ENCODE data around the gene APLN.

APLN gene

GRCh38 chrX:129650821-129651510, 3.8 kb downstream of the APLN start:
- Histone ChIP-seq H3K27ac (ENCODE audit: extremely low read depth, low read depth, low read length) (no peak overlapping the region), H3K4me3 (ENCODE audit: low read depth, low read length) (no peak overlapping the region), H3K4me1 (ENCODE audit: control insufficient read depth, insufficient read depth, low read length) (no peaks in the 10 kb centered on the region; the same call in 1 of the 2 replicates), H3K36me3 (ENCODE audit: control insufficient read depth in 2 of 2, insufficient read depth in 1 of 2, low read length in 2 of 2) (no peaks in the 10 kb centered on the region), H3K9me3 (ENCODE audit: control insufficient read depth, insufficient read depth, low read depth, low read length) (no peaks in the 10 kb centered on the region)
- ChIA-PET CTCF (interaction anchor here (1.0 to 1.4 kb wide), 3 partner anchors 12 to 76 kb away, joined by 4 read pairs; no protein-coding TSS in a partner anchor), POLR2A (no interaction called here)
- TF ChIP-seq YY1 (tag by site-specific recombination; IDR thresholded peaks at IDR 0.05) = no peak
- TF ChIP-seq ZNF133 (tag by site-specific recombination; IDR thresholded peaks at IDR 0.05) = no peak
- TF ChIP-seq ZNF830 (tag by site-specific recombination; IDR thresholded peaks at IDR 0.05; ENCODE audit: low read depth) = no peak
- no peak for TF ChIP-seq ZNF362 (tag by site-specific recombination; IDR thresholded peaks at IDR 0.05)
- TF ChIP-seq SCRT2 (tag by site-specific recombination; IDR thresholded peaks at IDR 0.05) = peak; percentile 65
- TF ChIP-seq SCRT1 (tag by site-specific recombination; IDR thresholded peaks at IDR 0.05; ENCODE audit: borderline replicate concordance) = 0 out of 2 replicates have a peak, but pooled peaks have one; percentile 69
- TF ChIP-seq REPIN1 (tag by site-specific recombination; IDR thresholded peaks at IDR 0.05; ENCODE audit: low read depth) = no peak
- no peak for TF ChIP-seq ZNF10 (tag by site-specific recombination; IDR thresholded peaks at IDR 0.05)

- POLR2A ChIA-PET = no interaction called here
- TF ChIP-seq EGR2 (tag by site-specific recombination; IDR thresholded peaks at IDR 0.05; ENCODE audit: low read depth) = 0 out of 2 replicates have a peak, but pooled peaks have one; percentile 38
- TF ChIP-seq ZFHX2 (tag by site-specific recombination; conservative IDR thresholded peaks at IDR 0.05) = peak; percentile 45; the same call in 1 of the 2 replicates
- no peak for TF ChIP-seq ZNF350 (tag by site-specific recombination; IDR thresholded peaks at IDR 0.05)
- CTCF ChIA-PET = interaction anchor here (1.4 kb wide), 1 partner anchor 14 kb away, joined by 4 read pairs; no protein-coding TSS in a partner anchor
Measured at GRCh38 chrX:129650183-129650689, 4.5 kb downstream of the APLN start.

GRCh38 chrX:129649268-129650182, 5.2 kb downstream of the APLN start:
- ChIA-PET POLR2A (no interaction called here), CTCF (interaction anchor here (1.4 to 1.7 kb wide), 2 partner anchors 12 to 13 kb away, joined by 4 to 11 read pairs; no protein-coding TSS in a partner anchor)
- Histone ChIP-seq H3K4me3 (ENCODE audit: low read depth, low read length) (no peak overlapping the region), H3K36me3 (ENCODE audit: control insufficient read depth in 2 of 2, insufficient read depth in 1 of 2, low read length in 2 of 2) (no peaks in the 10 kb centered on the region), H3K9me3 (ENCODE audit: control insufficient read depth, insufficient read depth, low read depth, low read length) (no peaks in the 10 kb centered on the region), H3K27ac (ENCODE audit: extremely low read depth, low read depth, low read length) (no peak overlapping the region), H3K4me1 (ENCODE audit: control insufficient read depth, insufficient read depth, low read length) (no peaks in the 10 kb centered on the region; the same call in 1 of the 2 replicates)
- TF ChIP-seq ZFP37 (tag by site-specific recombination; IDR thresholded peaks at IDR 0.05) = no peak
- no peak for TF ChIP-seq ZNF292 (tag by site-specific recombination; IDR thresholded peaks at IDR 0.05; ENCODE audit: borderline replicate concordance, low read depth)
- no peak for TF ChIP-seq ZIC2 (tag by site-specific recombination; IDR thresholded peaks at IDR 0.05)
- no peak for TF ChIP-seq ZSCAN18 (tag by site-specific recombination; IDR thresholded peaks at IDR 0.05)
- TF ChIP-seq ZBTB20 (tag by site-specific recombination; IDR thresholded peaks at IDR 0.05) = no peak
- TF ChIP-seq ZNF664 (tag by site-specific recombination; IDR thresholded peaks at IDR 0.05) = no peak
- no peak for TF ChIP-seq ZNF48 (tag by site-specific recombination; IDR thresholded peaks at IDR 0.05)
- TF ChIP-seq ZNF449 (tag by site-specific recombination; IDR thresholded peaks at IDR 0.05) = no peak
- no peak for TF ChIP-seq ZNF354C (tag by site-specific recombination; IDR thresholded peaks at IDR 0.05; ENCODE audit: borderline replicate concordance, low read depth)

More at GRCh38 chrX:129650183-129650689, 4.5 kb downstream of the APLN start:
- H3K4me1 ChIP-seq (ENCODE audit: control insufficient read depth, insufficient read depth, low read length) = no peaks in the 10 kb centered on the region; the same call in 1 of the 2 replicates
- H3K27ac ChIP-seq (ENCODE audit: extremely low read depth, low read depth, low read length) = no peak overlapping the region
- H3K4me3 ChIP-seq (ENCODE audit: low read depth, low read length) = no peak overlapping the region
- no peaks in the 10 kb centered on the region for H3K9me3 ChIP-seq (ENCODE audit: control insufficient read depth, insufficient read depth, low read depth, low read length)
- H3K36me3 ChIP-seq (ENCODE audit: control insufficient read depth in 2 of 2, insufficient read depth in 1 of 2, low read length in 2 of 2) = no peaks in the 10 kb centered on the region
